OCI-LY7 (cell line): Measurements from ENCODE around the gene FMN2. TPM values are rescaled to one million over a fixed set of nuclear protein-coding genes. Genes with fewer than 3 reads are reported as not detected.

Source experiments
- BruUV-seq: library from RNA; stranded (reverse); fragments of 400-500 nt; replicated peaks from 2 replicates; lab custom pipeline; 2021; lab: Mats Ljungman, UMichigan
- CTCF ChIA-PET: fragments of 300-600 bp; sonication (Branson Sonifier 250); formaldehyde crosslinking; loops from one replicate; lab custom pipeline; 2022; ENCODE audit warnings: antibody characterized with exemption; ENCODE audit not compliant: unreplicated experiment; lab: Charles Lee
- POLR2A ChIA-PET: fragments of 300-600 bp; sonication (Branson Sonifier 250); formaldehyde crosslinking; loops from one replicate; lab custom pipeline; 2022; ENCODE audit warnings: antibody characterized with exemption; lab: Charles Lee
- DNase-seq: peaks from one replicate; pipeline ENCODE4 v3.0.0-alpha.2; 2015; ENCODE audit warnings: low spot score
- H2AFZ ChIP-seq: fragments of 200-600 bp; sonication (generic), shearing (Covaris generic); 2 replicates; pipeline ENCODE4 v1.6.1; 2014; ENCODE audit warnings: mild to moderate bottlenecking, antibody characterized with exemption, low read length, moderate library complexity
- H3K27ac ChIP-seq: fragments of 200-600 bp; sonication (generic); 2 replicates; pipeline ENCODE4 v1.5.1; 2014; ENCODE audit warnings: mixed run types, low read depth, mild to moderate bottlenecking, moderate library complexity, low read length, inconsistent platforms; ENCODE audit not compliant: poor library complexity, severe bottlenecking
- H3K36me3 ChIP-seq: fragments of 200-600 bp; sonication (generic); 2 replicates; pipeline ENCODE4 v1.6.1; 2014; ENCODE audit warnings: mild to moderate bottlenecking, antibody characterized with exemption, low read length, moderate library complexity, mixed read lengths; ENCODE audit not compliant: insufficient read depth
- H3K4me1 ChIP-seq: fragments of 200-600 bp; sonication (generic); 2 replicates; pipeline ENCODE4 v1.5.1; 2014; ENCODE audit warnings: mild to moderate bottlenecking, low read length; ENCODE audit not compliant: insufficient read depth, poor library complexity, severe bottlenecking
- H3K4me2 ChIP-seq: fragments of 200-600 bp; sonication (generic); 2 replicates; pipeline ENCODE4 v1.6.1; 2014; ENCODE audit warnings: mild to moderate bottlenecking, low read length
- H3K4me3 ChIP-seq: fragments of 200-600 bp; sonication (generic); 2 replicates; pipeline ENCODE4 v1.5.1; 2014; ENCODE audit warnings: mild to moderate bottlenecking, low read depth, low read length; ENCODE audit not compliant: poor library complexity, severe bottlenecking
- H3K79me2 ChIP-seq: fragments of 200-600 bp; sonication (generic); 2 replicates; pipeline ENCODE4 v1.6.1; 2016; ENCODE audit warnings: low read depth, mild to moderate bottlenecking, low read length, moderate library complexity, mixed read lengths; ENCODE audit not compliant: insufficient read depth
- H3K9me2 ChIP-seq: fragments of 200-600 bp; sonication (generic); 2 replicates; pipeline ENCODE4 v1.6.1; 2016; ENCODE audit warnings: mild to moderate bottlenecking, low read length, mixed read lengths; ENCODE audit not compliant: insufficient read depth
- H3K9me3 ChIP-seq: fragments of 200-600 bp; sonication (generic); 2 replicates; pipeline ENCODE4 v1.6.1; 2014; ENCODE audit warnings: mild to moderate bottlenecking, mixed run types, low read length, mixed read lengths
- H4K20me1 ChIP-seq: fragments of 200-600 bp; sonication (generic); 2 replicates; pipeline ENCODE4 v1.6.1; 2014; ENCODE audit warnings: mild to moderate bottlenecking, antibody characterized with exemption, low read length, moderate library complexity, mixed read lengths; ENCODE audit not compliant: insufficient read depth
- CTCF ChIP-seq: fragments of 200-600 bp; sonication (generic); conservative IDR thresholded peaks from 2 replicates; pipeline ENCODE4 v1.5.1; 2014; ENCODE audit warnings: mild to moderate bottlenecking, antibody characterized with exemption, low read length, moderate library complexity, mixed read lengths
- EZH2phosphoT487 ChIP-seq: fragments of 200-600 bp; sonication (generic); IDR thresholded peaks from 2 replicates; pipeline ENCODE4 v1.6.1; 2018; ENCODE audit warnings: low read depth, borderline replicate concordance, mild to moderate bottlenecking, mixed run types, antibody characterized with exemption, low read length, moderate library complexity, mixed read lengths
- intact Hi-C: fragments of 100-400 bp; cut with micrococcal nuclease; formaldehyde crosslinking; loops from one replicate; pipeline ENCODE4 v1.10.0; 2022; ENCODE audit not compliant: unreplicated experiment
- total RNA-seq, 2 experiments: library from RNA; depleted of rRNA in 1 of 2; stranded (reverse); fragments of >200 nt in 1 of 2; shearing (Covaris generic) in 1 of 2; gene quantifications; 2 replicates each; pipeline ENCODE4 v1.2.3, GENCODE V29; 2014 to 2022

FMN2 gene
- total RNA-seq, 2 experiments from 2014 or later: not detected

GRCh38 chr1:240092301-240093119, 827 bp downstream of the FMN2 start:
- Histone ChIP-seq H2AFZ (no peak overlapping the region), H3K27ac (no peak overlapping the region), H3K9me2 (no peaks in the 10 kb centered on the region), H3K4me3 (no peak overlapping the region), H3K36me3 (no peaks in the 10 kb centered on the region), H4K20me1 (no peaks in the 10 kb centered on the region), H3K4me2 (no peak overlapping the region), H3K79me2 (no peaks in the 10 kb centered on the region), H3K9me3 (no peaks in the 10 kb centered on the region), H3K4me1 (no peaks in the 10 kb centered on the region)
- POLR2A ChIA-PET: no interaction called here
- TF ChIP-seq EZH2phosphoT487 (no peak), CTCF (no peak)
- intact Hi-C loops: no loop called here
- BruUV-seq: no TSS peak
- CTCF ChIA-PET: no interaction called here
- no peak for DNase-seq

- Histone ChIP-seq H3K27ac (no peak overlapping the region), H3K4me2 (no peak overlapping the region), H2AFZ (no peak overlapping the region), H3K4me1 (no peaks in the 10 kb centered on the region), H3K9me2 (no peaks in the 10 kb centered on the region), H3K79me2 (no peaks in the 10 kb centered on the region), H3K4me3 (no peak overlapping the region), H4K20me1 (no peaks in the 10 kb centered on the region), H3K9me3 (no peaks in the 10 kb centered on the region), H3K36me3 (no peaks in the 10 kb centered on the region)
- ChIA-PET CTCF (no interaction called here), POLR2A (no interaction called here)
- no peak for DNase-seq
- TF ChIP-seq CTCF: no peak
- TF ChIP-seq EZH2phosphoT487: no peak
- no TSS peak for BruUV-seq
- intact Hi-C loops: no loop called here
Observed at GRCh38 chr1:240093120-240093961, 1.7 kb downstream of the FMN2 start.
